PC-9 (cell line): Measurements from ENCODE around the gene DIRAS3.

ENCODE experiments used
- CTCF ChIP-seq: fragments of 200-600 bp; sonication (generic); conservative IDR thresholded peaks from 2 replicates; pipeline ENCODE4 v1.6.1; 2017; ENCODE audit warnings: mixed run types, antibody characterized with exemption, mild to moderate bottlenecking, moderate library complexity
- EZH2 ChIP-seq: fragments of 200-600 bp; sonication (generic); IDR thresholded peaks from 2 replicates; pipeline ENCODE4 v1.8.0; 2017; ENCODE audit warnings: antibody characterized with exemption, low read depth

- no peak for TF ChIP-seq CTCF
- TF ChIP-seq EZH2: no peak
These were observed 35.1 kb downstream of the DIRAS3 start for GRCh38 chr1:68015369-68015768.
